SIG-M5 (cell line): ENCODE results near the gene COL6A3.

Experiments used
- DNase-seq: peaks from one replicate; lab custom pipeline; 2025; lab: John Stamatoyannopoulos, UW

Gene COL6A3, protein sequence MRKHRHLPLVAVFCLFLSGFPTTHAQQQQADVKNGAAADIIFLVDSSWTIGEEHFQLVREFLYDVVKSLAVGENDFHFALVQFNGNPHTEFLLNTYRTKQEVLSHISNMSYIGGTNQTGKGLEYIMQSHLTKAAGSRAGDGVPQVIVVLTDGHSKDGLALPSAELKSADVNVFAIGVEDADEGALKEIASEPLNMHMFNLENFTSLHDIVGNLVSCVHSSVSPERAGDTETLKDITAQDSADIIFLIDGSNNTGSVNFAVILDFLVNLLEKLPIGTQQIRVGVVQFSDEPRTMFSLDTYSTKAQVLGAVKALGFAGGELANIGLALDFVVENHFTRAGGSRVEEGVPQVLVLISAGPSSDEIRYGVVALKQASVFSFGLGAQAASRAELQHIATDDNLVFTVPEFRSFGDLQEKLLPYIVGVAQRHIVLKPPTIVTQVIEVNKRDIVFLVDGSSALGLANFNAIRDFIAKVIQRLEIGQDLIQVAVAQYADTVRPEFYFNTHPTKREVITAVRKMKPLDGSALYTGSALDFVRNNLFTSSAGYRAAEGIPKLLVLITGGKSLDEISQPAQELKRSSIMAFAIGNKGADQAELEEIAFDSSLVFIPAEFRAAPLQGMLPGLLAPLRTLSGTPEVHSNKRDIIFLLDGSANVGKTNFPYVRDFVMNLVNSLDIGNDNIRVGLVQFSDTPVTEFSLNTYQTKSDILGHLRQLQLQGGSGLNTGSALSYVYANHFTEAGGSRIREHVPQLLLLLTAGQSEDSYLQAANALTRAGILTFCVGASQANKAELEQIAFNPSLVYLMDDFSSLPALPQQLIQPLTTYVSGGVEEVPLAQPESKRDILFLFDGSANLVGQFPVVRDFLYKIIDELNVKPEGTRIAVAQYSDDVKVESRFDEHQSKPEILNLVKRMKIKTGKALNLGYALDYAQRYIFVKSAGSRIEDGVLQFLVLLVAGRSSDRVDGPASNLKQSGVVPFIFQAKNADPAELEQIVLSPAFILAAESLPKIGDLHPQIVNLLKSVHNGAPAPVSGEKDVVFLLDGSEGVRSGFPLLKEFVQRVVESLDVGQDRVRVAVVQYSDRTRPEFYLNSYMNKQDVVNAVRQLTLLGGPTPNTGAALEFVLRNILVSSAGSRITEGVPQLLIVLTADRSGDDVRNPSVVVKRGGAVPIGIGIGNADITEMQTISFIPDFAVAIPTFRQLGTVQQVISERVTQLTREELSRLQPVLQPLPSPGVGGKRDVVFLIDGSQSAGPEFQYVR (N-terminal part only)

DNA sequence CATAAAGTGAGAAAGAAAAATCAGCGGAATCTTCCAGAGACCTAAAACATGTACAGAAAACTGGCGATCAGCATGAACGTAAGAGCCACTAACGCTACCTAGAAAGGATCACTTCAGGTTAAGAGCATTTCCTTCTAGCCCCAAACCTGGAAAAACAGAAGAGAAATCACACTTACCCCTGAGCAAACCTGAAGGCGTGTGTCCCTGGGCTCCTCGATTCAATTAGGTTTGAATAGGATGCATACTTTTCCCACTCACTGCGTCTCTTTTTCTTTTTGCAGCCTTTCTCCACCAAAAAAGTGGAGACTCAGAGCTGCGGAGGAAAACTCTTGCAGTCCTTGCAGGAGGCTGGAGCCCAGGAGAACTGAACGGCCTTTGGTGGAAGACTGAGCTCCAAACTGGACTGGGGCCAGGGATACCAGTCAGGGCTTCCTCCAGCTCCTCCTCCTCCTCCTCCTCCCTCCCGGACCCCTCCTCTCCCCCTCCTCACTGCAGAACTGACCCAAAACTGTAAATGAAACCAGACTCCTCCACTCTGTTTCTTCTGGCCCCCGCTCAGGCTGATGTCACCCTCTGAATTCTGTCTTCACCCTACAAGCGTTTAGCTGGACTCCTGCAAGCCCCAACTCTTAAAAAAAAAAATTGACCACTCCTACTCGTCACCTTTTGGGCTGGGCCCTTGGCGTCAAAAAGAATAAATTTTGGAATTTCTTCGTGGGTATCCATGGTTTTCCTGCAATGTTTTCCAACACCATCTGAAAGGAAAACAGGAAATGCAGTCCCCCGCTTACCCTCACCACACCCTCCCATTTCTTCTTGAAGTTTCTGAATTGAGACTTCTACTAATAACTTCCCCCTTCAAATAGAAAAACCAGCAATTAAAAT, at the start of gene COL6A3:
Gene COL6A3, minus strand, starts transcription at position 388 of the 885 bp plus-strand sequence. CDS start 17,347 bp downstream, outside the sequence.
- DNase-seq: no peak

DNA sequence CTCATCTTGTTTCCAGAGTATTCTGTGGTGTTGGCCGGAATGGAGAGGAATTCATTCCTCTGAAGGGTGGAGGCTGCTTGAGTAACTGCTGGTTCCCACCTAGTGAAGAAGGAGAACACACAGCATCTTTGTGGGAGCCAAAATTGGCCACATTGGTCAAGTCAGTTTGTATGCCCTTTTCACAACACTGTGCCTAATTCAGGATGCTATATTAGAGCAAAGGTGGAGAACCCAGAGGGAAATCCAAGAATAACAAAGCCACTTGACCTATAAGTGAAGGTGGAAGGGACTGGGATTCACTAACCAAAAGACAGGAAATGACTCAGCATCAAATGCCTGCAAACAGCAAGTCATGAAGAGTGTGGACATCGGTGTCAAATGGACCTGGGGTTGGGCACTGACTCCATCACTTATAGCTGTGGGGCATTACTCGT, 45.8 kb upstream of the COL6A3 start:
- DNase-seq: no peak

DNA sequence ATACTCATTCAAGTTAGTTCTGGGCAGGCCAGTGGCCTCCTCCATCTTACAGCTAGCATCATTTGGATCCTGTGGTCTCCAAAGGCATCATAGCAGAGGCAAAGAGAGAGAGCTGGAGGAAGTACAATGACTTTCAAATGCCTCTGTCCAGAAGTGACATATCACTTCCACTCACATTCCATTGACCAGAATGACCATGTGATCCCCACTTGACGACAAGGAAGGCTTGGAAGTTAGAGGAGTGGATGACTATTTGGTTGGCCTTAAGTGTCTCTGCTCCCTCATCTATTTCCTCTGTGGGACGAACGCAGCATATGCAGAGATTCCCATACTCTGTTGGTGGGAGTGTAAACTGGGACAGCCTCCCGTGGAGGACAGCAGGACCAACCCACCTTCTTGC, 45.3 kb upstream of the COL6A3 start:
- no peak for DNase-seq

DNA sequence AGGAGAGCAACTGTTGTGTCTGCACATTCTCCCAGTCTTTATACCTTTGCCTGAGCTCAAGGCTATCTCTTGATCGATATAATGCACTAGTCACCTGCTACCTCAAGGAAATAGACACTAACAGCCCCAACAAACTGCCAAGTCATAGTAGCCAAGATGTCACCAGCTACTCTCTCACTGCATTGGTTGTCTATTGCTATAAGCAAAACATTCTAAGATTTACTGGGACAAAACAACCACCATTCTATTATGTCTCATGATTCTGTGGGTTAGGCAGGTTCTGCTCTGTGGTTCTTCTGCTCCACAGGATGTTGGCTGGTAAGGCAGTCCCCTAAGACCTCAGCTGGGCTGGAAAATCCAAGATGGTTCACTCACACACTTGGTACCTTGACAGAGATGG, 44.6 kb upstream of the COL6A3 start:
- DNase-seq: no peak

DNA sequence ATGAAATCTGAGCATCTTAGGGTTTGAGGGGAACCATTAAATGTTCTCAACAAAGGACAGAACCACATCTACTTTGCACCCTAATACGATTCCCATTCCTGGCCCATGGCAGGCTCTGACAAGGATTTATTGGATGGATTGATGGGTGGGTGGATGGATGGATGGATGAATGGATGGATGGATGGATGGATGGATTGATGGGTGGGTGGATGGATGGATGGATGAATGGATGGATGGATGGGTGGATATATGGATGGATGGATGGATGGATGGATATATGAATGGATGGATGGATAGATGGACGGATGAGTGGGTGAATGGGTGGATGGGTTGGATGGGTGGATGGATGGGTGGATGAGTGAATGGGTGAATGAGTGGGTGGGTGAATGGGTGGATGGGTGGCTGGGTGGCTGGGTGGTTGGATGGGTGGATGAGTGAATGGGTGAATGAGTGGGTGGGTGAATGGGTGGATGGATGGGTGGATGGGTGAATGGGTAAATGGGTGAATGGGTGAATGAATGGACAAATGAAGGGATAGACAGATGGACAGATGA, 43.5 kb upstream of the COL6A3 start:
- DNase-seq: no peak

DNA sequence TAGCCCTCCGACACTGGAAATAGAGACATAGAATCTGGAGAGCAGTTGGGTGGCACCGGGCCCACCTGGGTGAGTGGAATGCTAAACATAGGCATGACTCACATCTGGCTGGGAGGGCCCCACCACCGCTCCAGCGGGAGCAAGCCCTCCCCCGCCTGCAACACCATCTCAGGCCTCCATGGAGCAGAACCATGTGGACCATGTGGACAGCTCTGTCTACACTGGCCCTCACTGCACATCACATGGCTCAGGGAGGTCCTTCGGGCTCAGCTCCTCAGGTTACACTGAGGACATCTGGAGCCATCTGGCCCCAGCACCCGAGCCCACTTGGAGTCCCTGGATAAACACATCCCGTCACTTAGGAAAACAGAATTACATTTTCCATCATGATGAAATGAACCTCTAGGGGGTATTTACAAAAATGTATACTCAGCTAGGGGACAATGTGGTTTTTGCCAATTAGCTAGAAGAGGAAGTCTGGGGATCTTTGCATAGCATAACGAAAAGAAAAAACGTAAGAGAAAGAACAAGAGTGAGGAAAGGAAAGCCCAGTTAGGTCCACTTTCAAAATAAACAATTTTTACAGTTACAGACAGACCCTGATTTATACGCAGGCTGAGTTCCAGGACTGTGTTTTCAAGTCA, 42.4 kb upstream of the COL6A3 start:
- DNase-seq: no peak

DNA sequence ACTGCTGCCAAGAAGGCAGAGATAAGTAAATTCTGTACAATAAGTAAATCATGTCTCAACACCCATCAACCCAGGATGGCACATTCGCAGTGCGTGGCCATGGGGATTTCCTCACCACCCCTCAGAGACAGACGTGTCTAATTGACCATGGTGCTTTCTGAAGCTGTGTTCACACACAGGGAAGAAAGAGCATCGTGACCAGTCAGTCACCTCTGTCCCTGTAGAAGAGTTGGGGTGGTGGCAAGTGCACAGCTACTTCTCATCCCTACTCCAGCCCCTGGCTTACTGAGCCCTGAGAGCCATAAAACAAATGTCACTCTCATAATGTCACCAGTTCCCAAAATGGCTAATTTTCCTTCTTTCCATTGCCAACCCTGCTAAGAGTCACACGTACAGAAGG, 41.8 kb upstream of the COL6A3 start:
- DNase-seq: no peak

DNA sequence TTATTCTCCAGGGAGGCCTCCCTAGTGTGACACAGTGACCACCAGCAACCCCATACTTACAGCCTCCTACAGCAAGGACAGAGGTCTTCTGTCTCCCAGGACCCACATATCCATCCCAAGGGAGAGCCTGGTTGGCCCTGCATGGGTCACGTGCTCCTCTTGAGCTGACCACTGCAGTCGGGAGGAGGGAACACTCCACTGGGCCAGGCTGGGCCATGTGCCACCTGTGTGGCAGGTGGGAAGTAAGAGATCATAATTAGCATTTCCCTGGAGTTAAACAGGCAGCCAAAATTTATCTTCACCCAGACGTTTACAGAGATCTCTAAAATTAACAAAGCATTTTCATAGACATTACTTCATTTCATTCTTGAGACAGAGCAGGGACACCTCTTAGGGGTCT, 39.7 kb upstream of the COL6A3 start:
- no peak for DNase-seq

DNA sequence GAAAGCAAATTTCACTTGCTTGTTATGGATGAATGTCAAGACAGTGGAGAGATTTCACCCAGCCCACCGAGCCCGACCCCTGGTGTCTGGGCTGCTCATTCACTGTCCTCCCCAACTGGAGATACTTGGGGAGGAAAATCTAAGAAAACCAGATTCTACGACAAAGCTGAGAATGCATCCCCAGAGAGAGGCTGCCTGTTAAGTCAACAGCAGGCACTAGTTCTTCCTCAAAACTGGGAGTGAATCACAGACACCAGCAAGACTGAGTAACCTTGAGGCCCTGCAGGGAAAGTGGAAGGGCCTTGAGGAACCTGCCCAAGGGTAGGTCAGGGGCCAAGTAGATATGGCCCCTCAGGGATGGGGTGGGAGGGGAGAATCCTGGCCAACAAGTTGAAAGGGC, 38.9 kb upstream of the COL6A3 start:
- no peak for DNase-seq

DNA sequence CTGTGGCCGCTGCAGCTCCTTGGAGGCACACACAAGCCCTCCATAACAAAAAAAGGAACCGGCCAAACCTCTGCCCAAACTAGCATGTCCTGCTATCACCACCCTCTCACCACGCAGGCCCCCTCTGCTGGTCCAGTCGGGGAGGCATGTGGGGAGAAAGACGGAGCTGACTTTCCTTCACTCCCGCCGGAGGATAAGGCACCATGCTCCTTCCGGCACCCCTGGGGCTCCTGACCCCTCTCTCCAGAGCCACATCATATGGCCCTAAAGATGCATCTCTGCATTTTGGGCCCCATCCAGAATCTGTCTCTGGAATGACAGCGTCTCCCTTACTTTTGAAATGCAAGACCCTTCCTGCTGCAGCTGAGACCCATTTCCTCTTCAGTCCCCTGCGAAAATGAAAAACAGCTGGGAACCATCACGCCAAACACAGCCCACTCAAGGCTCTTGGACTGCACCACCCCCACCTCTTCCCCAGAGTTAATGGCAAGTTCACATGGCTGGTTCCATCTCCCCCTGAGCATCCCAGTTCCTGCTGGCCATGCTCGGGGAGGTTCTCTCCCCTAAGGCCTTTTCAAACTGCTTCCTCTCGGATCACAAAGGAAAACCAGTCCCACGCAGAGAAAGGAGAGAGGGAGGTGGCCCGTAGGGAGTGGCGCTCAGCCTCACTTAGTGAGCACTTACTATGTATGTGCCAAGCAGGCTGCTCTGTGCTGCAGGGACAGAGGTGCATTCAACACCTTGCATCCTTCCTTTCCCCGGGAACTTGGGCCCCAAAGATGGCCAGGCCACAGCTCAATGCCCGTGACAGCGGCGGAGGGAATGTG, 37.9 kb upstream of the COL6A3 start:
- no peak for DNase-seq

DNA sequence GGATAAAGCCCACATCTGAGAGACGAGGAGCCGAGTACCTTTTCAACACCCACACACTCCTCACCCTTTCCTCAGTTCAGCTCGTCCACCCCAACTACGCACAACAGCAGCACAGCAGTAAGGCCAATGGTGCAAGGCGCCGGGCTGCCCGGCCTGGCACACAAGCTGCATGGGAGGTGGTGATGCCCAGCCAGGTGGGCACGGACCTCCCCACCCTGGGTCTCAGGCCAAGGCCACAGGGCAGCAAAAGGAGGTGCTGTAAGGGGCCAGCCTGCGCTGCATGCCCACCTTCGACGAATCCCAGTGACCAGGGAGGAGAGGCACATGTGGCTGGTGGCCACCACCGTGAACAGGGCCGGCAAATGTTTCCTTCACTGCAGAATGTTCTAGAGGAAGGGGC, 36.6 kb upstream of the COL6A3 start:
- DNase-seq: no peak

DNA sequence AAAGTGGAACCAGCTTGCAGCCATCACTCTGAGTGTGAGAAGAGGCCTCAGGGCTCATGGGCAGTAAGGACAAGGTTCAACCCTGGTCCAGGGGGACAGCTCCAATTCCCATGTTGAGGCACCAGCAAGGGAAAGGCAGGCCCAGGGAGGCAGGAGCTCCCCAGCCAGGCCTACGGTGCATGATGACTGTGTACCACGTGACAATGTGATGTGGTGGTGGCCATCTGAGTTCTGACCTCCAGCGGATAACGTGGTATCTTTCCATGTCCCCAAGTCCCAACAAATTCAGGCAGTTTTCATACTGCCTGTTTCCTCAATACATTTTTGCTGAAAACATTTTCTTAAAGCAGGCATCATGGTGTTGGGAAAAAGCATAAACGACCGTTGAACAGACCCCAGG, 36.1 kb upstream of the COL6A3 start:
- DNase-seq: no peak

DNA sequence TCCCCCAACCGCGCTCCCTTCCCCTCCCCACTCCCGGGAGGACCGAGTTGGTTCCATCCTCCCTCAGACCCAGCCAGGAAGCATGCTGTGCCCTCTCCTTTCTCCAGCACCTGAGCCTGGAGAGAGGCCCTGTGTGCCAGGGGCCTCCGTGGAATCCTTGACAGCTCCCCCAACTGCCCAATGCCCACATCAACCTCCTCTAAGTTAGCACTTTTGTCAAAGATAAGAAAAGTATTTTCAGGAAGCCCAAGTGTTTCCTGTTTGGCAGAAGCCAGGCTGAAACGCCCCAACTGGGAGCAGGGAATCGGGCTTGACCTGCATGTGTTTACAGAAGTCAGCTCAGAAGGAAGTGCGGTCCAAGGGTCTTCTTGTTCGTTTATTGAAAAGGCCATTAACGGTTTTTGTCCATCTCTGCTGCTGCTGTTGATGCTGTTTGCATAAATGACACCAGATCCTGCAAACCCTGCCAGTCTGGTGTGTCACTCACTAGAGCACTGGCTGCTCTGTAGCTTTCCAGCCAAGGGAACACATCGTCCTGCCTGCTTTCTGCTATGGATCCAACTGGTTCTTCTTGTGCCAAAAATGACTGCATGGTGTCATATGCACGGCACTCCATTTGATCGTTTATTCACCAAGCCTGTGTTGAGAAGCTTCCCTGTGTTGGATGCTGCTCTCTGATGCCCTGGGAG, 35.4 kb upstream of the COL6A3 start:
- DNase-seq: no peak

DNA sequence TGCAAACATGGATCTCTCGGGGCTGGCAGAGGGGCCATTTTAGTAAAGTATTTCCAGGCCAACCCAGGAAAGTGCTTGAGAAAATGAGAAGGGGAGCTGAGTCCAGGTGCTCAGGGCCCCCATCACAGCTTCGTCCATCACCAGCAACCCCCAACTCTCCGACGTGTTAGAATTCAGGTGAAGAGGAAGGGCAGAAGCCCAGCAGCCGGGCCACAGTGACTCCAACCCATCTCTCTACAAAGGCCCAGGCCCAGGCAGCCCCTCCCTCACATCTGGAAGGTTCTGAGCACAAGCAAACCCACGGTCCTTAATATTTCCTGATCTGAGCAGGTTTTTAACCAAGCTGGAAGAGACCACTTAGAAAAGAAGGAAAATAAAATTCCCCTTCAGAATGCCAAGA, 34.7 kb upstream of the COL6A3 start:
- DNase-seq: no peak

DNA sequence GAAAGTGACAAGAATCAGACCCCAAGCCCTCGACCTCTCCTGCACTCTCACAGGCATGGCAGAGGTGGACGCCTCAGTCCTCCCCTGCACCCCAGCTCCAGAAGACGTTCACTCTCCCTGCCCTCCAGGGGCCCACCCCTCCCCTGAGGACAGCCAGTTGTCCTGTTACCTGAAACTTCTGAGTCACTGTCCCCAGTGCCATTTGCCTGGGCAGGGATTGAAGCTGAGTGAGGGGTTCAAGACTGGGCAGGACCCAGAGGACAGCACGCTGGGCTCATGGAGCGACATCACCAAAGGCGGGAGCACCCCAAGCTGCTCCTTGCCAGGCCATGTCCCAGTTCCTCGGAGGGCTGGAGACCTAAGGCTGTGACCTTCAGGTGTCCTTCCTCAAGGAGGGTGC, 34.2 kb upstream of the COL6A3 start:
- DNase-seq: no peak

DNA sequence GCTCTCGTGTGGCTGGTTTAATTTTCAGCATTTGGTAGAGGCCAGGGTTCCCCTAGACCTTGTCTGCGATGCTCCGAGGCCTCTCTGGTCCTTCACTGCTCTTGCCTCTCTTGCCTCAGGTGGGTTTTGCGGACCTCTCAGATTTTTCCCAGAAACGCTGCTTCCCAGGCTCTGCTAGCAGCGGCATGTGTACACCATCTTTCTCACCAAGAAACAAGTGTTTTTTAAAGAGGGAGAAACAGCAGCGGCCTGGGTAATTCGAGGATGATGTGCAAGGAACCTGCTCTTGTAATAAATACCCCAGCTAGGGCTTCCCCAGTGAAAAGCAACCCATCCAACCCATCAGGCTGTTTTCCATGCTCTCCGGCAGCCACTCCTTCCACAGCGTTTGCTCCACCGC, 33.5 kb upstream of the COL6A3 start:
- no peak for DNase-seq

DNA sequence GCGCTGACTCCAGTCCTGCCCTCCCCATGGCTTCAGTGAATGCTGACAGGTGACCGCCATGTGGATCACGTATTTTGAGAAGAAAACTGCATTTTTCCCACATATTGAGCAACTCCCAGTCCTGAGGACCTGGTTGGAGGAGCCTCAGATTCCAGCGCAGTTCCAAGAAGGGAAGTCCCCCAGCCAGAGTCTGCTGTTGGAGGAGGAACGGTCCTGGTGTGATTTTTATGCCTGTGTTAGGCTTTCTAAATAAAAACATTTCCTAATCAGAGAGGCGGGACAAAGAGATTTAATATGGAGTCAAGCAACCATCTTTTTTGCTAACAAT, 32.3 kb upstream of the COL6A3 start:
- no peak for DNase-seq

DNA sequence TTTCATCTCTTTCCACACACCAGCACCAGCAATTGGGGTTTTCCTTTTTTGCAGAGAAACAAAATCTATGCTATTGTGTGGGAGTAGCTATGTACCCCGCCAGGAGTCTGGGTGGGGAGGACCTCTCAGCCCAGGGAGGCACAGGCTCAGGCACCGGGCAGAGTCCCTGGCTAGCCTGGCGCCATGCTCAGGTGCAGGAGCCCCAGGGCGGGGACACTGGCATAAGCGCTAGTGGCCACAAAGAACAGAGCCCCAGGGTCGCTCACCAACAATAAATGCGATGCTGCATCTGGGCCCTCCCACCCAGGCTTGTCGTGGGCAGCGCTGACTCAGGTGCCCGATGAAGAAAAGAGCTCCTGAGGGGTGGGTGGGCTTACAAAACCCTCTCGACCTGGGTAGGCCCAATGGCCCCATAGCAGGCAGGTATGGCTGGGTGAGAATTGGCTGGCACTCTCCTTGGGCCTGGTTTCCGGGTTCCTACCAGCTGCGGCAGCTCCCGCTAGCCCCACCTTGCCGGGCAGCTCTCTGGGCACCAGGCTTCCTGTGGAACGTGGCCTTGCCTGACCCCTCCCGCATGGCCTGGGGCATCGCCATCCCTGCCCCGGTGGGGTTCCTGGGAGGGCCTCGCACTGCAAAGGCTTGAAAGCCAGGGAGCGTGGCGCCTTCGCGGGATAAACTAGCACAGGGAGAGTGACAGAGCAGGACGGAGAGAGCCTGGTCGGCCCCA, 31.8 kb upstream of the COL6A3 start:
- no peak for DNase-seq

DNA sequence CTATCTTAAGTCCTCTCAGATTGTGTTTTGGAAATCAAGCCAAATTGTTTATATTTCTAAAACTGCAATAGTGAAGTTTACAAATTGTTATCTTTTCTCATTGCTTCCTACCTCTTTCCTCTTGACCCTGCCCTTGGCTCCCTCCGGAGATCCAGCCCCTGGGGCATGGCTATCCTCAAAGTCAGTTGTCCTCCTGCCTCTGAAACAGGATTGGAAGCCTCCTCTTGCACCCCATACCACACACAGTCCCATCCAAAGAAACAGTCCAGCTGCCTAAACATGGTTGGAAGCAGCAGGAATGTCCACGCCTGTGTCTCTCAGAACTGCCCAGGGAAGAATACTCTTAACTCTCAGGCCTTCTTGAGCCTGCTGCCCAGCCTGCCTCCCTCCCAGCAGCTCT, 30.1 kb upstream of the COL6A3 start:
- no peak for DNase-seq
